Erythroblast (primary cell): ENCODE data around the gene FXYD3.

ENCODE experiments used
- GATA1 ChIP-seq: IDR thresholded peaks from 2 replicates; pipeline ENCODE4 v1.6.1; 2011; ENCODE audit warnings: low read depth, mild to moderate bottlenecking, control low read depth, low read length, moderate library complexity
- POLR2A ChIP-seq: IDR thresholded peaks from 2 replicates; pipeline ENCODE4 v1.6.1; 2011; ENCODE audit warnings: mild to moderate bottlenecking, low read length

DNA sequence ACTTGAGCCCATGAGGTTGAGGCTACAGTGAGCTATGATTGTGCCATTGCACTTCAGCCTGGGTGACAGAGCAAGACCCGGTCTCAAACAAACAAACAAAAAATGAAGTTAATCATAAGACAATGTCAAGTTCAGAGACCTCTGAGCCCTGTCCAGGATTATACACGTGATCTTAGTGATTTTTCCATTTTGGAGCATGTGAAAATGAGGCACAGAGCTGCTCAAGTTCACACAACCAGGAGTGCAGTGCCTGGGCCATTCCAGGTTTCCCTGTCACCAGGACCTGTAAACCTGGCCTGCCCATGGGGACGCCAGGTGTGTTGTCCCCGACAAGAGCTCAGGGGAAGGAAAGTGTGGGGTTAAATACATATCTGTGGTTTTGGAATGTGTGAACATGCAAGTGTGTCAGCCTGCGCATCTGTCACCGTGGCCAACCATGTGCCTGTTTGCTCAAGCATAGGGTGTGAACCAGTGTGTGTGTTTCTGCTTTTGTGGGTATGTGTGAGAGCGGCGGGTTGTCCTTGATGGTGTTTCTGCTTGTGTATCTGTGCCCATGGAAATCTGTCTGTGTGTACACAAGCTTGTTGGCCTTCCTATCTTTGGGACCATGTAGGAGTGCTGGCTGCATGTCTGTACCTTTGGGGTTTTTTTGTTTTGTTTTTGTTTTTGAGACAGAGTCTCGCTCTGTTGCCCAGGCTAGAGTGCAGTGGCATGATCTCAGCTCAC lies 21.5 kb downstream of the FXYD3 start:
- TF ChIP-seq POLR2A (no peak), GATA1 (no peak)
